ACC112 (cell line): ENCODE results near the gene KIAA0232.

Source experiments
- H2AFZ ChIP-seq: fragments of 200-600 bp; sonication (generic); one replicate; pipeline ENCODE4 v1.6.0; 2017; ENCODE audit warnings: antibody characterized with exemption, low read length; ENCODE audit not compliant: unreplicated experiment
- H3K27ac ChIP-seq: fragments of 200-600 bp; sonication (generic); 2 replicates; pipeline ENCODE4 v1.5.1; 2014; ENCODE audit warnings: low read depth, mild to moderate bottlenecking, antibody characterized with exemption, low read length, moderate library complexity
- H3K27me3 ChIP-seq: fragments of 200-600 bp; sonication (generic); 2 replicates; pipeline ENCODE4 v1.6.1; 2014; ENCODE audit warnings: mild to moderate bottlenecking, antibody characterized with exemption, low read length, moderate library complexity, mixed read lengths; ENCODE audit not compliant: insufficient read depth
- H3K36me3 ChIP-seq: fragments of 200-600 bp; sonication (generic); 2 replicates; pipeline ENCODE4 v1.6.1; 2016; ENCODE audit warnings: mild to moderate bottlenecking, antibody characterized with exemption, low read length, moderate library complexity, mixed read lengths; ENCODE audit not compliant: insufficient read depth
- H3K4me1 ChIP-seq: fragments of 200-600 bp; sonication (generic); one replicate; pipeline ENCODE4 v1.6.1; 2016; ENCODE audit warnings: low read length, mixed read lengths; ENCODE audit not compliant: insufficient read depth, unreplicated experiment, control insufficient read depth
- H3K4me3 ChIP-seq: fragments of 200-600 bp; sonication (generic); 2 replicates; pipeline ENCODE4 v1.5.1; 2014; ENCODE audit warnings: mild to moderate bottlenecking, low read depth, low read length
- H3K79me2 ChIP-seq: fragments of 200-600 bp; sonication (generic); one replicate; pipeline ENCODE4 v1.6.0; 2016; ENCODE audit warnings: low read length; ENCODE audit not compliant: control insufficient read depth, unreplicated experiment, insufficient read depth

The KIAA0232 gene

DNA sequence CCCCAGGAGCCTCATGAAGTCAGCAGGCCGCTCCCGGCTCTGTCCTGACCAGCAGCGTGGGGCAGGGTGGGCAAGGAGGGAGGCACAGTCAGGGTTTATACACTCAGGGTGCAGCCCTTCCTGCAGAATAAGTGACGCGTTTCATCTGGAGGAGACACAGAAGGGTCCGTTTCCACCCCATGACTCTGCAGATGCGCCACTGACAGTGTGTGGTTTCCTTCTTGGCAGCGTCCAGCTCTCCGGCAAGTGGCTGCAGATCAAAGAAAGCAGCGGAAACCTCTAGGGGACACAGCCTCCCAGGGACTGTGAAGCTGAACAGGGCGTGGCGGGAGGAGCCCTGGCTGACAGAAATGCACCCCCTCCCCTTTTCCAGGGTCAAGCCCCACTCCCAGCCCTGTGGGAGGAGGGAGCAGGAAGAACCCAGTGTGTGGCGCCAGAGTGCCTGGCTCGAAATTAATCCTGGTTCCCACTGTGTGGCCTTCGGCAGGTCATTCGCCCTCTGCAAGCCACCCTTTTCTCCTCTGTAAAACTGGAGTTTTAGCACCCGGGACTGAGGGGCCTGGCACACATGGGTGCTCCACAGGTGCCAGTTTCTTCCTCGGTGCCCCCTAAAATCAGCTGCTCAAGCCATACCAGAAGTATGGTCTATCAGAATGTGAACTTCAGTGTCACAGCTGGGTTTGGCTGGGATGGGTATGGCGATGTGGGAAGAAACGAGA is 109.8 kb downstream of the KIAA0232 start:
- H3K27me3 ChIP-seq: no peaks in the 10 kb centered on the region
- H2AFZ ChIP-seq: no peak overlapping the region
- H3K27ac ChIP-seq: no peak overlapping the region
- no peaks in the 10 kb centered on the region for H3K79me2 ChIP-seq
- no peaks in the 10 kb centered on the region for H3K4me1 ChIP-seq
- no peaks in the 10 kb centered on the region for H3K36me3 ChIP-seq
- no peak overlapping the region for H3K4me3 ChIP-seq

DNA sequence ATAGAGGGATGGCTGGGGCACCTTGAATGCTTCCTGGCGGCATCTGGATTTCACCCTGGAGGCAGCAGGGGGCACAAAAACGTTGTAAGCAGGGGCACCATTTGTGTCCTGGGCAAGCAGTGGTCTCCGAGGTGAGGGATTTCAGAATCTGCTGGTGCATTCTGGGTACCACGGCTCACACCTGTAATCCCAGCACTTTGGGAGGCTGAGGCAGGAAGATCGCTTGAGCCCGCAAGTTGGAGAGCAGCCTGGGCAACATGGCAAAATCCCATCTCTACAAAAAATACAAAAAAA is 110.3 kb downstream of the KIAA0232 start:
- H3K27me3 ChIP-seq: no peaks in the 10 kb centered on the region
- no peak overlapping the region for H2AFZ ChIP-seq
- no peak overlapping the region for H3K4me3 ChIP-seq
- no peaks in the 10 kb centered on the region for H3K79me2 ChIP-seq
- H3K27ac ChIP-seq: no peak overlapping the region
- no peaks in the 10 kb centered on the region for H3K4me1 ChIP-seq
- no peaks in the 10 kb centered on the region for H3K36me3 ChIP-seq

- H3K36me3 ChIP-seq: no peaks in the 10 kb centered on the region
- H3K27me3 ChIP-seq: no peaks in the 10 kb centered on the region
- no peaks in the 10 kb centered on the region for H3K79me2 ChIP-seq
- H3K4me3 ChIP-seq: no peak overlapping the region
- H3K4me1 ChIP-seq: no peaks in the 10 kb centered on the region
- no peak overlapping the region for H3K27ac ChIP-seq
- H2AFZ ChIP-seq: no peak overlapping the region
Measured at GRCh38 chr4:6893449-6894085, 111.0 kb downstream of the KIAA0232 start.

DNA sequence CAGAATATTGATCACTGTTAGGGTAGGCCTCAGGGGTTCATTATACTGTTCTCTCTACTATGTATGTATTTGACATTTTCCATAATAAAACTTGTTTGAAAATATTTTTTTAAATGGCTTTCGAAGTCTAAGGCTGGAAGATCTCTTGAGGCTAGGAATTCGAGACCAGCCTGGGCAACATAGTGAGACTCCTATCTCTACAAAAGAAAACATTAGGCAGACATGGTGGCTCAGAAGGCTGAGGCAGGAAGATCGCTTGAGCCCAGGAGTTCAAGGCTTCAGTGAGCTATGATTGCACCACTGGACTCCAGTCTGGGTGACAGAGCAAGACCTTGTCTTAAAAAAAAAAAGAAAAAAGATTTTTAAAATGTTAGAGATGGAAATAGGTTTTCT is 111.6 kb downstream of the KIAA0232 start:
- H3K27ac ChIP-seq: no peak overlapping the region
- H3K4me3 ChIP-seq: no peak overlapping the region
- no peaks in the 10 kb centered on the region for H3K4me1 ChIP-seq
- no peaks in the 10 kb centered on the region for H3K79me2 ChIP-seq
- no peaks in the 10 kb centered on the region for H3K36me3 ChIP-seq
- H3K27me3 ChIP-seq: no peaks in the 10 kb centered on the region
- no peak overlapping the region for H2AFZ ChIP-seq

DNA sequence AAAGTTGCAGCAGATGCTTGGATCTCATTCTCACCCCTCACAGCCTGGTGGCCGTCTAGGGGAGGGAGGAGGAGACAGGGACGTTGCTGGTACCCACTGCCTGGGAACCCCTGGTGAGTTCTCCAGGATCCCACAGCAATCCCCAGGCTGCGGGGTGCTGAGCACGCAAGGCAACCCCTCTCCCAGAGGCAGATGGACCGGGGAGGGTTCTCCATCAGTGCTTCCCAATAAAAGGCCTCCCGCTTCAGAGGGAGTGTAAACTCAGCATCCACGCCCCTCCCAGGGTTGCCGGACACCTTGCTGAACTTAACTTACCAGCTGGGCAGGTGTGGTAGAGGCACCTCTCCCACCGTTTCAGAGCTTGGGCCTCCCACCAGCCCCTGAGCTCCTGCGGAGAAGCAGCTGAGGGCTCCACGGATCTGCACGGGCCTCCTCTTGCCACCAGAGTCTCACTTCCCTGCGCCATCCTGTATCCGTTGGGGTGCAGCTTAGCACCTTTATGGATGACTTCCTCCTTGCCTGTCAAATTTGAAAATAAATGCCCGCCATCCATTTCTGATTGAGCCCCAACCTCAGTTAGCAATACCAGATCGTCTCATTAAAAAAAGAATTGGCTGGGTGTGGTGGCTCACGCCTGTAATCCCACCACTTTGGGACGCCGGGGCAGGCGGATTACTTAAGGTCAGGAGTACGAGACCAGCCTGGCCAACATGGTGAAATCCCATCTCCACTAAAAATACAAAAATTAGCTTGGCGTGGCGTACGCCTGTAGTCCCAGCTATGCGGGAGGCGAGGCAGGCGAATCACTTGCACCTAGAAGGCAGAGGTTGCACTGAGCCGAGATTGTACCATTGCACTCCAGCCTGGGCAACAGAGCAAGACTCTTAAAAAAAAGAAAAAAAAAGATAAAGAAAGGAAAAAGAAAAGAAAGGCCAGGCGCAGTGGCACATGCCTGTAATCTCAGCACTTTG is 112.3 kb downstream of the KIAA0232 start:
- H3K79me2 ChIP-seq: no peaks in the 10 kb centered on the region
- H3K4me3 ChIP-seq: no peak overlapping the region
- no peaks in the 10 kb centered on the region for H3K4me1 ChIP-seq
- H2AFZ ChIP-seq: no peak overlapping the region
- no peaks in the 10 kb centered on the region for H3K36me3 ChIP-seq
- no peaks in the 10 kb centered on the region for H3K27me3 ChIP-seq
- H3K27ac ChIP-seq: no peak overlapping the region

GRCh38 chr4:6896035-6896434 is 113.5 kb downstream of the KIAA0232 start:
- no peaks in the 10 kb centered on the region for H3K79me2 ChIP-seq
- no peak overlapping the region for H2AFZ ChIP-seq
- H3K4me3 ChIP-seq: no peak overlapping the region
- H3K4me1 ChIP-seq: no peaks in the 10 kb centered on the region
- H3K27me3 ChIP-seq: no peaks in the 10 kb centered on the region
- H3K36me3 ChIP-seq: no peaks in the 10 kb centered on the region
- H3K27ac ChIP-seq: no peak overlapping the region

DNA sequence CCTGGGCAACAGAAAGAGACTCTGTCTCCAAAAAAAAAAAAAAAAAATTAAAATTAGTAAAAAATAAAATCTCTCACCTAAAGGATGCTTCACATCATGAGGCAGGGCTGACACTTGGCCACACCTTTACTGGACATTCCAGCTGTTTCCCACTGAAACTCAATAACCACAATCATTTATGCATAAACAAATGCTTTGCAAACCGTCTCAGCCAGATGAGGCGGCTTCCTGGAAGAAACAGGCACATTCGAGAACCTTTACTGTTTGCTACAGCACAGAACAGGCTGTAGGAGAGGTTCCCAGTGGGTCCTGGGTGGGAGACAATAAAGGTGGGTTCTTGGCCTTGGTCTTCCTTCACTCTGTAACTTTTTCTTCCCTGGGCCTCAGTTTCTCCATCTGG is 116.2 kb downstream of the KIAA0232 start:
- Histone ChIP-seq H3K4me1 (no peaks in the 10 kb centered on the region), H3K27me3 (no peaks in the 10 kb centered on the region), H3K79me2 (no peaks in the 10 kb centered on the region), H3K36me3 (no peaks in the 10 kb centered on the region), H3K4me3 (no peak overlapping the region), H3K27ac (no peak overlapping the region), H2AFZ (no peak overlapping the region)

GRCh38 chr4:6900181-6900812 is 117.8 kb downstream of the KIAA0232 start:
- Histone ChIP-seq H3K36me3 (no peaks in the 10 kb centered on the region), H3K27ac (no peak overlapping the region), H3K4me3 (no peak overlapping the region), H2AFZ (no peak overlapping the region), H3K27me3 (no peaks in the 10 kb centered on the region), H3K4me1 (no peaks in the 10 kb centered on the region), H3K79me2 (no peaks in the 10 kb centered on the region)

- Histone ChIP-seq H3K79me2 (no peaks in the 10 kb centered on the region), H3K4me3 (no peak overlapping the region), H3K27me3 (no peaks in the 10 kb centered on the region), H2AFZ (no peak overlapping the region), H3K4me1 (no peaks in the 10 kb centered on the region), H3K36me3 (no peaks in the 10 kb centered on the region), H3K27ac (no peak overlapping the region)
Measured at GRCh38 chr4:6900956-6901355, 118.4 kb downstream of the KIAA0232 start.

GRCh38 chr4:6901669-6902317 is 119.3 kb downstream of the KIAA0232 start:
- no peaks in the 10 kb centered on the region for H3K36me3 ChIP-seq
- no peaks in the 10 kb centered on the region for H3K79me2 ChIP-seq
- H3K4me3 ChIP-seq: no peak overlapping the region
- H3K4me1 ChIP-seq: no peaks in the 10 kb centered on the region
- H3K27me3 ChIP-seq: 0 out of 2 replicates have a peak, but pooled peaks cover under 1% of the 10 kb centered on the region
- H3K27ac ChIP-seq: no peak overlapping the region
- no peak overlapping the region for H2AFZ ChIP-seq
